HG03095 (cell line): ENCODE measurements around the gene BEND7.

Experiments used
- ATAC-seq: cut with Tn5 transposase; IDR thresholded peaks from one replicate; pipeline ENCODE4 v1.9.1; 2021; ENCODE audit warnings: moderate library complexity; ENCODE audit not compliant: unreplicated experiment

BEND7 gene

DNA sequence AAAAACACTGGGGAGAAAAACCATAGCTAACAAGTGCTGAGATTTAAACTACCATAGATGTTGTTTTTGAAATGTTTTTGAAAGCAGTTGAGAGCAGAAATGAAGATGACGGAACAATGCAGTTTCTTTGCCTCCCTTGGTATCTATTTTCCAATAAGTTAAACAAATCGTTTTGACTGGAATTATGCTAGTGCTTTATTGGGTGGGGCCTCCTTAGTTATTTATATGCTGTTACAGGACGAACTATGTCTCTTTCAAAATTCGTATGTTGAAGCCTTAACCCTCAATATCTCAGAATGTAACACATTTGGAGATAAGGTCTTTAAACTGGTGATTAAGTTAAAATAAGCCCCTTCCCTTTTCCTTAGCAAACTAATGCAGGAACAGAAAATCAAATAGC is 135.2 kb downstream of the BEND7 start:
- ATAC-seq, result no peak

DNA sequence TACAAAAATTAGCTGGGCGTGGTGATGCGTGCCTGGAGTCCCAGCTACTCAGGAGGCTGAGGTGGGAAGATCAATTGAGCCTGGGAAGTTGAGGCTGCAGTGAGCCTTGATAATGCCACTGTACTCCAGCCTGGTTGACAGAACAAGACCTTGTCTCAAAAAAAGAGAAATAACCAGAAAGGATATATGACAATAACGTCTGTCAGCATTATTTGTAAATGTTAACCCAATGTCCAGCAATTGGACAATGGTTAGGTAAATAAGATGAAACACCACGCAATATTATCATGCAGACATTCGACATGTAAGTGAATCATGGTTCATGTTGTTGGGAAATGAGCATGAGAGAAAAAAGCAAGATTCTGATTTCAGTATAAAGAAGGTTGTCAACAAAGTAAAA is 136.1 kb downstream of the BEND7 start:
- ATAC-seq, result no peak
